GM23338 (cell line): ENCODE results near the gene TCFL5. TPM values are rescaled to one million over a fixed set of nuclear protein-coding genes. Genes with fewer than 3 reads are reported as not detected.

Source experiments
- ATAC-seq: fragments of 200-7000 bp; cut with Tn5 transposase; 3 replicates; pipeline ENCODE4 v1.9.1; 2020
- DNase-seq: peaks from one replicate; pipeline ENCODE4 v3.0.0-alpha.2; 2015; ENCODE audit warnings: low spot score
- H2AFZ ChIP-seq: fragments of 200-600 bp; sonication (generic); 2 replicates; pipeline ENCODE4 v1.8.0; 2016; ENCODE audit warnings: antibody characterized with exemption, mild to moderate bottlenecking, moderate library complexity
- H3F3A ChIP-seq: fragments of 200-600 bp; sonication (generic); replicated peaks from 2 replicates; pipeline ENCODE4 v1.8.0; 2017; ENCODE audit warnings: antibody characterized with exemption, mixed run types, low read depth
- H3K27ac ChIP-seq: fragments of 200-600 bp; sonication (generic); 2 replicates; pipeline ENCODE4 v1.6.1; 2016; ENCODE audit warnings: low read depth
- H3K27me3 ChIP-seq: fragments of 200-600 bp; sonication (generic); 2 replicates; pipeline ENCODE4 v1.8.0; 2016; ENCODE audit warnings: mild to moderate bottlenecking, mixed run types, moderate library complexity; ENCODE audit not compliant: insufficient read depth
- H3K36me3 ChIP-seq: fragments of 200-600 bp; sonication (generic); 2 replicates; pipeline ENCODE4 v1.8.0; 2016; ENCODE audit warnings: mild to moderate bottlenecking; ENCODE audit not compliant: insufficient read depth
- H3K4me1 ChIP-seq: fragments of 200-600 bp; sonication (generic); 2 replicates; pipeline ENCODE4 v1.8.0; 2016; ENCODE audit warnings: mild to moderate bottlenecking, moderate library complexity; ENCODE audit not compliant: insufficient read depth
- H3K4me2 ChIP-seq: fragments of 200-600 bp; sonication (generic); 2 replicates; pipeline ENCODE4 v1.7.1; 2017; ENCODE audit warnings: mixed run types
- H3K4me3 ChIP-seq: fragments of 200-600 bp; sonication (generic); 2 replicates; pipeline ENCODE4 v1.6.1; 2016; ENCODE audit warnings: mixed run types
- H3K79me2 ChIP-seq: fragments of 200-600 bp; sonication (generic); replicated peaks from 2 replicates; pipeline ENCODE4 v1.8.0; 2017; ENCODE audit warnings: mild to moderate bottlenecking; ENCODE audit not compliant: insufficient read depth
- H3K9me2 ChIP-seq: fragments of 200-600 bp; sonication (generic); 2 replicates; pipeline ENCODE4 v1.8.0; 2017; ENCODE audit not compliant: insufficient read depth
- H4K20me1 ChIP-seq: fragments of 200-600 bp; sonication (generic); replicated peaks from 2 replicates; pipeline ENCODE4 v1.8.0; 2017; ENCODE audit warnings: mild to moderate bottlenecking; ENCODE audit not compliant: insufficient read depth
- H3K27ac Mint-ChIP-seq: 2 replicates; pipeline ENCODE4 v1.8.0; 2020; ENCODE audit warnings: inconsistent platforms, mild to moderate bottlenecking, moderate library complexity, mixed read lengths
- H3K27me3 Mint-ChIP-seq: 3 replicates; pipeline ENCODE4 v1.8.0; 2022; ENCODE audit warnings: low read depth, mild to moderate bottlenecking, moderate library complexity, mixed read lengths, inconsistent platforms; ENCODE audit not compliant: insufficient read depth, poor library complexity
- H3K36me3 Mint-ChIP-seq: 3 replicates; pipeline ENCODE4 v1.8.0; 2021; ENCODE audit warnings: low read depth, mild to moderate bottlenecking, inconsistent platforms, moderate library complexity, mixed read lengths
- H3K4me1 Mint-ChIP-seq: 3 replicates; pipeline ENCODE4 v1.8.0; 2020; ENCODE audit warnings: mild to moderate bottlenecking, inconsistent platforms, mixed read lengths
- H3K4me3 Mint-ChIP-seq: 3 replicates; pipeline ENCODE4 v1.8.0; 2021; ENCODE audit warnings: moderate library complexity, mild to moderate bottlenecking, inconsistent platforms, mixed read lengths
- H3K9me3 Mint-ChIP-seq: 3 replicates; pipeline ENCODE4 v1.8.0; 2020; ENCODE audit warnings: moderate library complexity, mild to moderate bottlenecking, inconsistent platforms, mixed read lengths
- EZH2phosphoT487 ChIP-seq: fragments of 200-600 bp; sonication (generic); IDR thresholded peaks from one replicate; pipeline ENCODE4 v1.8.1; 2018; ENCODE audit warnings: antibody characterized with exemption; ENCODE audit not compliant: unreplicated experiment
- JUNB ChIP-seq: IDR thresholded peaks from one replicate; pipeline ENCODE4 v1.6.1; 2016; ENCODE audit warnings: antibody characterized with exemption; ENCODE audit not compliant: unreplicated experiment
- NANOG ChIP-seq: IDR thresholded peaks from 2 replicates; pipeline ENCODE4 v1.6.1; 2016; ENCODE audit warnings: antibody characterized with exemption, borderline replicate concordance
- STAT1 ChIP-seq: IDR thresholded peaks from one replicate; pipeline ENCODE4 v1.6.1; 2016; ENCODE audit warnings: antibody characterized with exemption; ENCODE audit not compliant: unreplicated experiment
- ZNF331 ChIP-seq: fragments of 250-450 bp; sonication (Bioruptor Pico); IDR thresholded peaks from 2 replicates; pipeline ENCODE4 v1.5.0; 2020; ENCODE audit warnings: low read depth, mild to moderate bottlenecking, moderate library complexity
- polyA plus RNA-seq: library from polyadenylated mRNA; unstranded; fragments of >200 nt; fragmentation: Nextera tagmentation; extraction: Ambion mirVana; gene quantifications from 2 replicates; pipeline ENCODE4 v1.2.1, GENCODE V29; 2016
- total RNA-seq: library from RNA; depleted of rRNA; stranded (reverse); fragments of >200 nt; shearing (Covaris generic); gene quantifications from 2 replicates; pipeline ENCODE4 v1.2.3, GENCODE V29; 2014
- TF ChIP-seq, protein P1 (sequence below), 2 experiments: fragments of 200-600 bp in 1 of 2; sonication (generic) in 1 of 2; conservative IDR thresholded peaks; 2 replicates each; pipeline versions ENCODE4 v1.5.1 to v1.6.1; 2016 to 2017; ENCODE audit warnings: antibody characterized with exemption in 2 of 2, low read depth in 2 of 2, mild to moderate bottlenecking in 2 of 2, moderate library complexity in 1 of 2
- TF ChIP-seq, protein P2 (sequence below): IDR thresholded peaks from 2 replicates; pipeline ENCODE4 v1.6.1; 2016; ENCODE audit warnings: antibody characterized with exemption
- TF ChIP-seq, protein P3 (sequence below): IDR thresholded peaks from one replicate; pipeline ENCODE4 v1.6.1; 2018; ENCODE audit warnings: antibody characterized with exemption; ENCODE audit not compliant: unreplicated experiment

The TCFL5 gene
- total and polyA plus RNA-seq, 2 experiments from 2014 or later: 5.8 to 19.3 TPM

DNA sequence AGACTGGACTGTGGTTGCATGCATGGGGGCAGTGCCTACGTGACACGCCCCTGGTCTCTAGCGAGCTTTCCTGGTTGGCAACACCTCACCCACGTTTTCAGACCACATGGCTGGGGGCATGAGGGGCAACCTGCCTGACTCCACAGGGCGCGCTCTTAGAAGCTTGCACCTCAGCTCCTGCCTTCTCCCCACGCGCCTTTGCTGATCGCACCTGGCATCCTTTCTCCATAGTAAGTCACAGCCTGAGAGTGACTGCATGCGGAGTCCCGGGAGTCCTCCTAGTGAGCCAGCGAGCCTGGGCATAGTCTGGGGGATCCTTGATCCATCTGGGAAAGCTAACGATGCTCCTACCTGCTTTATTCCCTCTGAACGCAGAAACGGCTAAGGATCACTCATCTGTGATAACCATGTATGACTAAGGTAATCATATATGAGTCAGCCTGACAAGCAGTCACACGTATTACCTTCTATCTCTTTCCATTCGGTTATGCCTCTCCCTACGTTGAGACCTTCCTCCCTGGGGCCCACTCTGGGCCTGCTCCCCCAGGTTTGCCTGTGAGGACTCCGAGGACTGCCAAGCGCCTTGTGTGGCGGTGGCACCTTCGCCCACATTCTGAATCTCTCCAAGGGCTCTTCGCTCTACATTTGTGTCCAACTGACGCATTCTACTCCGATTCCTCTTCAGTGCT lies 4.5 kb downstream of the TCFL5 start:
- TF ChIP-seq, protein P1, sequence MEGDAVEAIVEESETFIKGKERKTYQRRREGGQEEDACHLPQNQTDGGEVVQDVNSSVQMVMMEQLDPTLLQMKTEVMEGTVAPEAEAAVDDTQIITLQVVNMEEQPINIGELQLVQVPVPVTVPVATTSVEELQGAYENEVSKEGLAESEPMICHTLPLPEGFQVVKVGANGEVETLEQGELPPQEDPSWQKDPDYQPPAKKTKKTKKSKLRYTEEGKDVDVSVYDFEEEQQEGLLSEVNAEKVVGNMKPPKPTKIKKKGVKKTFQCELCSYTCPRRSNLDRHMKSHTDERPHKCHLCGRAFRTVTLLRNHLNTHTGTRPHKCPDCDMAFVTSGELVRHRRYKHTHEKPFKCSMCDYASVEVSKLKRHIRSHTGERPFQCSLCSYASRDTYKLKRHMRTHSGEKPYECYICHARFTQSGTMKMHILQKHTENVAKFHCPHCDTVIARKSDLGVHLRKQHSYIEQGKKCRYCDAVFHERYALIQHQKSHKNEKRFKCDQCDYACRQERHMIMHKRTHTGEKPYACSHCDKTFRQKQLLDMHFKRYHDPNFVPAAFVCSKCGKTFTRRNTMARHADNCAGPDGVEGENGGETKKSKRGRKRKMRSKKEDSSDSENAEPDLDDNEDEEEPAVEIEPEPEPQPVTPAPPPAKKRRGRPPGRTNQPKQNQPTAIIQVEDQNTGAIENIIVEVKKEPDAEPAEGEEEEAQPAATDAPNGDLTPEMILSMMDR (conservative IDR thresholded peaks at IDR 0.05; ENCODE audit: low read depth in 2 of 2): no peak
- peaks cover 17% of the 10 kb centered on the region; the same call in 1 of the 2 replicates for H3F3A ChIP-seq

DNA sequence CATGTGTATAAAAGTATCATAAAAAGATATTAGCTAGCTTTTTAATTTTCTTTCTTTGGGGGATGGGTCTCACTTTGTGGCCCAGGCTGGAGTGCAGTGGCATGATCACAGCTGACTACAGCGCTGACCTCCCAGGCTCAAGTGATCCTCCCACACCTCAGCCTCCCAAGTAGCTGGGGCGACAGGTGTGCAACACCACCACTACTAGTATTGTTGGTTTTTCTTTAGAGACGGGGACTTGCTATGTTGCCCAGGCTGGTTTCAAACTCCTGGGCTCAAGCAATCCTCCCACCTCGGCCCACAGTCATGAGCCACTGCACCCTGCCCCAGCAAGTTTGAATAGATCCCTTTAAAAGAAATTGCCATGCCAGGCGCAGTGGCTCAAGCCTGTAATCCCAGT lies 6.5 kb downstream of the TCFL5 start:
- H3K27me3 ChIP-seq: peaks cover 3% of the 10 kb centered on the region
- no peak overlapping the region for H3K27ac ChIP-seq
- Mint-ChIP-seq H3K27ac (no peak overlapping the region), H3K36me3 (peaks cover 45% of the 10 kb centered on the region), H3K9me3 (no peaks in the 10 kb centered on the region), H3K27me3 (peaks cover 5% of the 10 kb centered on the region), H3K4me1 (peaks cover 20% of the 10 kb centered on the region), H3K4me3 (no peak overlapping the region)
- DNase-seq (no peak), ATAC-seq (no peak)
- no peak overlapping the region for H3K4me3 ChIP-seq
- peaks cover 27% of the 10 kb centered on the region for H3K36me3 ChIP-seq
- H3K4me1 ChIP-seq: peaks cover 7% of the 10 kb centered on the region; the same call in 1 of the 2 replicates
- H2AFZ ChIP-seq: no peak overlapping the region
- H3K79me2 ChIP-seq: peaks cover 36% of the 10 kb centered on the region
- H3K4me2 ChIP-seq: no peak overlapping the region
- no peaks in the 10 kb centered on the region for H3K9me2 ChIP-seq
- H3F3A ChIP-seq: peaks cover 14% of the 10 kb centered on the region; the same call in 1 of the 2 replicates
- H4K20me1 ChIP-seq: peaks cover 26% of the 10 kb centered on the region
- TF ChIP-seq JUNB (no peak), ZNF331 (CRISPR knock-in tag) (no peak), EZH2phosphoT487 (no peak), NANOG (no peak), STAT1 (no peak)
- TF ChIP-seq, protein P2, sequence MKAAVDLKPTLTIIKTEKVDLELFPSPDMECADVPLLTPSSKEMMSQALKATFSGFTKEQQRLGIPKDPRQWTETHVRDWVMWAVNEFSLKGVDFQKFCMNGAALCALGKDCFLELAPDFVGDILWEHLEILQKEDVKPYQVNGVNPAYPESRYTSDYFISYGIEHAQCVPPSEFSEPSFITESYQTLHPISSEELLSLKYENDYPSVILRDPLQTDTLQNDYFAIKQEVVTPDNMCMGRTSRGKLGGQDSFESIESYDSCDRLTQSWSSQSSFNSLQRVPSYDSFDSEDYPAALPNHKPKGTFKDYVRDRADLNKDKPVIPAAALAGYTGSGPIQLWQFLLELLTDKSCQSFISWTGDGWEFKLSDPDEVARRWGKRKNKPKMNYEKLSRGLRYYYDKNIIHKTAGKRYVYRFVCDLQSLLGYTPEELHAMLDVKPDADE: no peak
- TF ChIP-seq, protein P3, sequence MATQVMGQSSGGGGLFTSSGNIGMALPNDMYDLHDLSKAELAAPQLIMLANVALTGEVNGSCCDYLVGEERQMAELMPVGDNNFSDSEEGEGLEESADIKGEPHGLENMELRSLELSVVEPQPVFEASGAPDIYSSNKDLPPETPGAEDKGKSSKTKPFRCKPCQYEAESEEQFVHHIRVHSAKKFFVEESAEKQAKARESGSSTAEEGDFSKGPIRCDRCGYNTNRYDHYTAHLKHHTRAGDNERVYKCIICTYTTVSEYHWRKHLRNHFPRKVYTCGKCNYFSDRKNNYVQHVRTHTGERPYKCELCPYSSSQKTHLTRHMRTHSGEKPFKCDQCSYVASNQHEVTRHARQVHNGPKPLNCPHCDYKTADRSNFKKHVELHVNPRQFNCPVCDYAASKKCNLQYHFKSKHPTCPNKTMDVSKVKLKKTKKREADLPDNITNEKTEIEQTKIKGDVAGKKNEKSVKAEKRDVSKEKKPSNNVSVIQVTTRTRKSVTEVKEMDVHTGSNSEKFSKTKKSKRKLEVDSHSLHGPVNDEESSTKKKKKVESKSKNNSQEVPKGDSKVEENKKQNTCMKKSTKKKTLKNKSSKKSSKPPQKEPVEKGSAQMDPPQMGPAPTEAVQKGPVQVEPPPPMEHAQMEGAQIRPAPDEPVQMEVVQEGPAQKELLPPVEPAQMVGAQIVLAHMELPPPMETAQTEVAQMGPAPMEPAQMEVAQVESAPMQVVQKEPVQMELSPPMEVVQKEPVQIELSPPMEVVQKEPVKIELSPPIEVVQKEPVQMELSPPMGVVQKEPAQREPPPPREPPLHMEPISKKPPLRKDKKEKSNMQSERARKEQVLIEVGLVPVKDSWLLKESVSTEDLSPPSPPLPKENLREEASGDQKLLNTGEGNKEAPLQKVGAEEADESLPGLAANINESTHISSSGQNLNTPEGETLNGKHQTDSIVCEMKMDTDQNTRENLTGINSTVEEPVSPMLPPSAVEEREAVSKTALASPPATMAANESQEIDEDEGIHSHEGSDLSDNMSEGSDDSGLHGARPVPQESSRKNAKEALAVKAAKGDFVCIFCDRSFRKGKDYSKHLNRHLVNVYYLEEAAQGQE: no peak

More for the DNA sequence above, 4.5 kb downstream of the TCFL5 start:
- Mint-ChIP-seq H3K4me1 (peaks cover 21% of the 10 kb centered on the region), H3K4me3 (no peak overlapping the region), H3K9me3 (no peaks in the 10 kb centered on the region), H3K27ac (no peak overlapping the region), H3K36me3 (peaks cover 39% of the 10 kb centered on the region), H3K27me3 (peaks cover 7% of the 10 kb centered on the region)
- DNase-seq (no peak), ATAC-seq (no peak)
- H3K4me2 ChIP-seq: no peak overlapping the region
- peaks cover 10% of the 10 kb centered on the region for H3K27me3 ChIP-seq
- peaks cover 27% of the 10 kb centered on the region for H3K36me3 ChIP-seq
- H4K20me1 ChIP-seq: peaks cover 23% of the 10 kb centered on the region
- no peak overlapping the region for H2AFZ ChIP-seq
- H3K4me1 ChIP-seq: peaks cover 10% of the 10 kb centered on the region; the same call in 1 of the 2 replicates
- peaks cover 38% of the 10 kb centered on the region for H3K79me2 ChIP-seq
- no peaks in the 10 kb centered on the region for H3K9me2 ChIP-seq
- no peak overlapping the region for H3K4me3 ChIP-seq
- H3K27ac ChIP-seq: peak overlapping the region; percentile 32; the same call in 1 of the 2 replicates
